Measurements from ENCODE around the gene SH2D7. TPM values are rescaled to one million over a fixed set of nuclear protein-coding genes. Genes with fewer than 3 reads are reported as not detected.

SH2D7 gene
- total RNA-seq, 1 experiment from 2014 or later: not detected

- peaks cover 47% of the 10 kb centered on the region for H3K4me1 Mint-ChIP-seq (ENCODE audit: low read depth, unreplicated experiment)
- no peak for TF ChIP-seq CTCF (IDR thresholded peaks at IDR 0.05; ENCODE audit: unreplicated experiment)
- intact Hi-C loops (cut with micrococcal nuclease; ENCODE audit: unreplicated experiment): no loop called here
- no peaks in the 10 kb centered on the region for H3K27me3 Mint-ChIP-seq (ENCODE audit: unreplicated experiment)
- H3K4me3 Mint-ChIP-seq (ENCODE audit: low read depth, unreplicated experiment): no peak overlapping the region
- BruUV-seq (replicated peaks): no TSS peak
- no peaks in the 10 kb centered on the region for H3K9me3 Mint-ChIP-seq (ENCODE audit: low read depth, unreplicated experiment)
- CTCF ChIA-PET: no interaction called here
- no peak overlapping the region for H3K27ac Mint-ChIP-seq (ENCODE audit: unreplicated experiment)
- peaks cover 12% of the 10 kb centered on the region for H3K36me3 Mint-ChIP-seq (ENCODE audit: insufficient read depth, unreplicated experiment)
- DNase-seq: no peak
Measured at GRCh38 chr15:78050826-78051225, 41.5 kb upstream of the SH2D7 start.

- TF ChIP-seq CTCF (IDR thresholded peaks at IDR 0.05; ENCODE audit: unreplicated experiment): no peak
- Mint-ChIP-seq H3K27me3 (ENCODE audit: unreplicated experiment) (no peaks in the 10 kb centered on the region), H3K36me3 (ENCODE audit: insufficient read depth, unreplicated experiment) (peaks cover 19% of the 10 kb centered on the region), H3K9me3 (ENCODE audit: low read depth, unreplicated experiment) (no peaks in the 10 kb centered on the region), H3K4me3 (ENCODE audit: low read depth, unreplicated experiment) (peak overlapping the region; percentile 36), H3K27ac (ENCODE audit: unreplicated experiment) (peak overlapping the region; percentile 66), H3K4me1 (ENCODE audit: low read depth, unreplicated experiment) (peaks cover 54% of the 10 kb centered on the region)
- intact Hi-C loops (cut with micrococcal nuclease; ENCODE audit: unreplicated experiment): no loop called here
- BruUV-seq (replicated peaks): no TSS peak
- no peak for DNase-seq
- CTCF ChIA-PET: interaction anchor here (0.9 to 1.2 kb wide), 3 partner anchors 11 to 17 kb away, joined by 3 to 4 read pairs (median 4); no protein-coding TSS in a partner anchor
Measured at GRCh38 chr15:78051596-78051995, 40.8 kb upstream of the SH2D7 start.

- intact Hi-C loops (cut with micrococcal nuclease; ENCODE audit: unreplicated experiment): no loop called here
- Mint-ChIP-seq H3K4me3 (ENCODE audit: low read depth, unreplicated experiment) (peak overlapping the region; percentile 36), H3K4me1 (ENCODE audit: low read depth, unreplicated experiment) (peaks cover 58% of the 10 kb centered on the region), H3K27ac (ENCODE audit: unreplicated experiment) (peak overlapping the region; percentile 66), H3K27me3 (ENCODE audit: unreplicated experiment) (no peaks in the 10 kb centered on the region), H3K9me3 (ENCODE audit: low read depth, unreplicated experiment) (no peaks in the 10 kb centered on the region), H3K36me3 (ENCODE audit: insufficient read depth, unreplicated experiment) (peaks cover 23% of the 10 kb centered on the region)
- peak; percentile 47 for DNase-seq
- TF ChIP-seq CTCF (IDR thresholded peaks at IDR 0.05; ENCODE audit: unreplicated experiment): no peak
- CTCF ChIA-PET: interaction anchor here (0.9 to 1.2 kb wide), 3 partner anchors 10 to 16 kb away, joined by 3 to 4 read pairs (median 4); no protein-coding TSS in a partner anchor
- BruUV-seq (replicated peaks): no TSS peak
Measured at GRCh38 chr15:78052001-78052401, 40.4 kb upstream of the SH2D7 start.

GRCh38 chr15:78052545-78052944 lies 39.8 kb upstream of the SH2D7 start:
- Mint-ChIP-seq H3K27me3 (ENCODE audit: unreplicated experiment) (no peaks in the 10 kb centered on the region), H3K9me3 (ENCODE audit: low read depth, unreplicated experiment) (no peaks in the 10 kb centered on the region), H3K36me3 (ENCODE audit: insufficient read depth, unreplicated experiment) (peaks cover 28% of the 10 kb centered on the region), H3K27ac (ENCODE audit: unreplicated experiment) (peak overlapping the region; percentile 66), H3K4me1 (ENCODE audit: low read depth, unreplicated experiment) (peaks cover 60% of the 10 kb centered on the region), H3K4me3 (ENCODE audit: low read depth, unreplicated experiment) (peak overlapping the region; percentile 36)
- no peak for DNase-seq
- intact Hi-C loops (cut with micrococcal nuclease; ENCODE audit: unreplicated experiment): no loop called here
- no peak for TF ChIP-seq CTCF (IDR thresholded peaks at IDR 0.05; ENCODE audit: unreplicated experiment)
- CTCF ChIA-PET: interaction anchor here (1.2 kb wide), 2 partner anchors 13 to 16 kb away, joined by 3 to 4 read pairs; no protein-coding TSS in a partner anchor
- no TSS peak for BruUV-seq (replicated peaks)
